Measurements from ENCODE around the gene EYS.
"Not testable (repeated sequence)": the region's sequence is repeated elsewhere in the genome, so short reads cannot be mapped to it uniquely, and the experiment has no call there.

The EYS gene

DNA sequence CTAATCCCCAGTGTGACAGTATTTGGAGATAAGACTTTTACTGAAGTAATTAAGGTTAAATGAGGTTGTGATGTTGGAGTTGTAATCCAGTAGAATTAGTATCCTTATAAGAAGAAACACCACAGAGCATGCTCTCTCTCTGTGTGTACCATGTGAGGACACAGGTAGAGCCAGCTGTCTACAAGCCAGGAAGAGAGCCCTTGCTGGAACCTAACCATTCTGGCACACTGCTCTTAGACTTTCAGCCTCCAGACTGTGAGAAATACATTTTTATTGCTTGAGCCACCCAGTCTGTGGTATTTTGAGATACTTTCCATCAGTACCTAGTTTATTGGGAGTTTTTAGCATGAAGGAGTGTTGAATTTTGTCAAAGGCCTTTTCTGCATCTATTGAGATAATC lies 1961.2 kb downstream of the EYS start:
- DNase-seq, result no peak

DNA sequence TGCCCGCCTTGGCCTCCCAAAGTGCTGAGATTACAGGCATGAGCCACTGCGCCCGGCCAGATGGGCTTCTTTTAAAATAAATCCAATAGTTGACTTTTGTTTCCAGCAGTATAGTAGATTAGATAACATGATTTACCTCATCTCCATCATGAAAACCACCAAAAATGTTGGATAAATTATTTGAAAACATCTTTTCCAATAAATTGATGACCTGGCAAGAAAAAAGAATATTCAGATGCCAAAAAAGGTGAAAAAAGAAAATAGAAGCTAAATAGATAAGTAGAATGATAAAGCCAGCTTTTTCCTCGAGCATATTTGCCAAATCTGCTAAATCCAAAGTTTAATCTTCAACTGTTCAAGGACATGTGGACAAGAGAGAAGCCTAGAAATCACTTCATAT lies 1962.2 kb downstream of the EYS start:
- no peak for DNase-seq

DNA sequence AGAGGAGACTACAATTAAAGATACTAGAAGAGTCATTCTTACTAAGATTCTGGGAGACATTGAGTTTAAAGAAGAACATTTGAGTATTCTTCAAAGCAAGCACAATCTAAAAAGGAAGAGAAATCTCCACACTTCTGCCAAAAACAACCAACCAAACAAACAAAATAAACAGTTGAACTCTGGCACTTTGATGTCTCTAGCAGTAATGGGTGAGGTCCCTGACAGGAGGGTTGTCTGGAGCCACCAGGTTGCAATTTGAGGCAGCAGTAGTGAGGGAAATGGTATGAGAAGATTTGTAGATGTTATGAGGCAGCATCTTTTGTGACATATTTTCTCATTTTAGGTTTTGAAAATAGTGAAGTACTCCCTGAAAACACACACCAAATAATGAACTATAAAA lies 1963.3 kb downstream of the EYS start:
- DNase-seq, result no peak

DNA sequence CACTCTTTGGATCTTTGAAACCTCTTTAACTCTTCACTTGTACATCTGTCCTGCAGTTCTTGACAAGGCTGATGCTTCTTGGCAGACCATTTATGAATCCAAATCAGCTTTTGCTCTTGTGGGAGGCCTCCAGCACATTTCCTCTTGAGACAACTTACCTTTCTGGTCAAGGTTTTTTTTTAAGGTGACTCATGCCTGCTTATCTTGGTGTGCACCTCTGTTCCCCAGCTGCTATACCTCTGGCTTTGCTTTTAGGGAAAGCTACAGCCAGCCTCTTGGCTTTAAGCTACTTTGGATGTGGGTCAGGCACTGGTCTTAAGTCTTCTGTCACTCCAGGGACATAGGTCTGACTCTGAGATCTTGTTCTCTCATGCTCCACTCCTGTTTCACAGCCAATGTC lies 1965.0 kb downstream of the EYS start:
- DNase-seq, result no peak

DNA sequence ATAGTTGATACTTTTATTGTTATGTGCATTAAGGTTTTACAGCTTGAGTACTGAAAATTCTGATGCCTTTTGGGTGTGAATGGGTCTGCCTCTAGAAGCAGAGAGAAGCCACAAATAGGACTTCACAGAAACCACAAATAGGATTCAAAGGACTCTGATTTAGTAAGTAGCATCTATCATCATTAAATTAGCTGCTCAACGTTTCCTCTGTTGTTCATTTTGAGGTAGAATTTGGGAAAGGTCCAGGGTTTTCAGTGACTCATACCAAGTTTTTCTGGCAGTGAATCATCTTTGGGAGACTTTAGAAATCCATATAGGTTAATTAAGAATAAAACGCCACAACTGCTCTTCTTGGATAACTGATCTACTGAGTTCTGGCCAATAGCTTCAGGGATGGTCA lies 1966.3 kb downstream of the EYS start:
- no peak for DNase-seq

DNA sequence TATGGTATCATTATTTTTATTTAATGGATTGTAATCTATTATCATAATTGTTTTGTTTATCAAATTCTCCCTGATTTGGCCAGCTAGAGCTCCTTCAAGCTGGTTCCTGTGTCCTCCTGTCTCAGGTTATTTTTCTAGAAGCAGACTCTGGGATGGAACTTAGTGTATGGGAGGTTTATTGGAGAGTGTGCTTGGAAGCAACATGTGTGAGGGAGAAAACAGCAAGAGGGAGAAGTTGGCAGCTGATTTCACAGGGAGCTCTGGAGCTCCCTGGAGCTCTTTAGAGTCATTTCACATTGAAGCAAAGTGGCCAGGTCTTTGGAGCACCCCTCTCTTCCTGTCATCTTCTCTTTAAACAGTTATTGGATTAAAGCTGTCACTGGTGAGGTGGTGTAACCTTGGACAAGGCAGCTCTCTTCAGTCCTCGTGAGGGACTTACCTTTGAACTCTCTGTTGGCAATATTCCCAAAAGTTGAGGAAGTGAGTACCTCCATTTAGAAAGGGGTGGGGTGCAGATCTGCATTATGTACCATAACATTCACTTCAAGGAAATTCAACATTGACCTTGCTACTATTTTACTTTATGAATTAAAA lies 1967.8 kb downstream of the EYS start:
- no peak for DNase-seq

DNA sequence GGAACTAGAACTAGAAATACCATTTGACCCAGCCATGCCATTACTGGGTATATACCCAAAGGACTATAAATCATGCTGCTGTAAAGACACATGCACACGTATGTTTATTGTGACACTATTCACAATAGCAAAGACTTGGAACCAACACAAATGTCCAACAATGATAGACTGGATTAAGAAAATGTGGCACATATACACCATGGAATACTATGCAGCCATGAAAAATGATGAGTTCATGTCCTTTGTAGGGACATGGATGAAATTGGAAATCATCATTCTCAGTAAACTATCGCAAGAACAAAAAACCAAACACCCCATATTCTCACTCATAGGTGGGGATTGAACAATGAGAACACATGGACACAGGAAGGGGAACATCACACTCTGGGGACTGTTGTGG lies 1968.8 kb downstream of the EYS start:
- not testable (repeated sequence) for DNase-seq

DNA sequence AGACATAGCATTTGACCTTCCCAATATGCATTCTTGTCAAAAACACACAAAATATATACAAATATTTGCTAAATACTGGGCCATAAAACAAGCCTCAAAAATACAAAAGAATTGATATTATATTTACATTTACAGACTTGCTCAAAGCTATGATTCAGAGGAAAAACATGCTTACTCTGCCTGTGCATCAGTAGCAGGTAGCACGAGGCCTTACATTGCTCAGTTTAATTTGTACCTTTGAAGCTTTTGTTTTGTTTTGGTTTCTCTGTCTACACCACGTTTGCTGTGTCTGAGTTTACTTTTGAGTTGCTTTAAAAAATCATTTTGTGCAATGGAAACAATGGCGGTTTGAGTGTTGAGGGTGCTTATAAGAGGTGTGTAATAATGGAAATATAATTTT lies 1972.1 kb downstream of the EYS start:
- DNase-seq, result no peak

DNA sequence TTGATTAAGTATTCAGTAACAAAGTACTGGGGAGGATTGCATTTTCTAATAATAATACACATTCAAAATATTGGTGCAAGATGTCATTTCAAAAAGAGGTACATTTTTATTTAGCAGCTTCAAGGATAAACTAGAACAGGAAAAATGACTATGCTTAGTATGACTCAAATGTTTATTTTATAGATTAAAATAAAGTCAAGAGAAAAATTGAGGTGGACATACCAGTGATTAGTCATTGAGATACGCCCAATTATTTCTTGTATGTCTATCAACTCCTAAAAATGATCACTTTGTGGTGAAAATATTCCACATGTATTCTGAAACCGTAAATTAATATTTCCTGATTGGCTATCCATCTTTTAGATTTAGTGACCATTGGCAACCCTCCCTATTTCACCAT lies 1974.7 kb downstream of the EYS start:
- DNase-seq, result no peak

DNA sequence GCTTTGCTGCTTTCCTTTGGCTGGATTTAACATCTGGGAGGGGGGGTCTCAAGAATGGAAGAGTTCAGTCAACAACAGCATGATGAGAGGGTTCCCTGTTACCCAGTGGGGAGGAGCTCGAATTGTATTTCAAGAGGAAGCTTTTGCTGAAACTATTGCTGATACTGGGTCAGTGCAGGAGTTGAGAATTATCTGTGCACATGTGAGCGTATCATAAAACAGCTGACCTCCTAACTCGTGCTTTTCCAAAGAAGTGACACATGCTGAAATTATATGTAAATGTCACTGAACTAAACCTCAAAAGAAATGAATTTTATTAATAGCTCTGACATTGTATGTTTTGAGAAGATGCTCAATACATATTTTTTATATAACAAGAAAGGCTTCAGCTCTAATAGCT lies 1975.1 kb downstream of the EYS start:
- DNase-seq, result no peak

DNA sequence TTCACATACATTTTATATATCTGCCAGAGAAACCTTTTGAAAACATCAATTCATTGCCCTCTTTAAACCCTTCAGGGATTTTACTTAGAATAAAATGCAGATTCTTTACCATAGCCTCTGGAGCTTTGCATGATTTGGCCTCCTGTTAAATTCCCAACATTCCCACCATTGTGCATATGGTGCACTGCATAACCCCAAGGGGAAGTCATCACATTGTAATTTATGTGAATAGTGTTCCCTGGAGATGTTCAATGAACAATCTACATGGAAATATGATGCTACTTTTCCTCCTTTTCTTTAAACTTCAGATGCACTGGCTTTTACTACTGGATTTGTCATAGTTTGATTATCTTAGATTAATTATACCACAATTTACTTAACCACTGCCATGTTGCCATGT lies 1976.7 kb downstream of the EYS start:
- DNase-seq, result no peak

DNA sequence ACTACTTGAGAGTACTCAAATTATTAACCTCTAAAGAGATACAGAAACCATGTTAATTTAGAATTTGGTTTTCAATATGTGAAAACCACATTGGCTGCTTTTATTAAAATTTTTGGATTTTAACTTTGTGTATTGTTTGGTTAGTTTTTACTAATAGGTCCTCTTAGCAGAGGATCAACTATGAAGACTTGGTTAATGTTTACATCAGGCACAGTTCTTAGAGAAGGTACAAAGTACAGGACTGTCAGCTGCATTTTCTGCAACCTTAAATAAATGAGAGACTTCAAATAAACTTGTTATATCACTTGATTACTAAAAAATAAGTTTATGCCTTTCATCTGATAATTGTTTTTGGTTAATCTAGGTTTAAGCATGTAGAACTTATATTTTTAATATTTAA lies 1982.3 kb downstream of the EYS start:
- no peak for DNase-seq

DNA sequence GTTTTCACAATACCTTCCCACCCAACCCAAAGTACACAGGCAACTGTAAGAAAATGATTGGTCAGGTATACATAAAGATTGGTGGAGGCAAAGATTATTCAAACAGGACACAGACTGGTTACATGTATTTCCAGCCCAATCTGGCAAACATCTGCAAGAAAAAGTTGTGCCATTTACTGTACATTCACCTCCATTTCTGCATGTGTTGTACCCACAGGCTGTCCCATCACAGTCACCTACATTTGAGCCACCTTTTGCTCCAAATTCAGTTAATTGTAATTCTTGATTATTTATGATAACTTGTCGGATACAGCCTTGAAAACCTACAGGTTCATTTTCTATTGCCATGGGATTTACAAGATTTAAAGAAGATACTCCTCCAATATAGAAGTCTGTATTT lies 1985.8 kb downstream of the EYS start:
- no peak for DNase-seq

DNA sequence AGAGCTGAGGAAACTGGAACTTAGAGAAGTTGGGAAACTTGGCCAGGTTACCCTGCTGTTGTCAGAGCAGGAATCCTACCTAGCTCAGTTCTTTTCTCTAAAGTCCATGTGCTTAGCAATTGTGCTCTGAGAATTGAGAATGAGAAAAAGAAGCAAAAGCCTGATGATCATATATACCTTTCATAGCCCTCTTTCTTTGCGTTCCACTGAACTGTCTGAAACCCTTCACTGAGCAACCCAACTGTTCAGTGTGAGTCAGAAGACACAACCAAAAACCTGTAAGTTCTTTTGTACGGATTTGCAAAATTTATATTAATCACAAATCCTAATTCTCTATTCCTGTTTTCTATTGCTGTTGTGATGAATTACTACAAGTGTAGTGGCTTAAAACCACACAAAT lies 1990.9 kb downstream of the EYS start:
- DNase-seq, result no peak

DNA sequence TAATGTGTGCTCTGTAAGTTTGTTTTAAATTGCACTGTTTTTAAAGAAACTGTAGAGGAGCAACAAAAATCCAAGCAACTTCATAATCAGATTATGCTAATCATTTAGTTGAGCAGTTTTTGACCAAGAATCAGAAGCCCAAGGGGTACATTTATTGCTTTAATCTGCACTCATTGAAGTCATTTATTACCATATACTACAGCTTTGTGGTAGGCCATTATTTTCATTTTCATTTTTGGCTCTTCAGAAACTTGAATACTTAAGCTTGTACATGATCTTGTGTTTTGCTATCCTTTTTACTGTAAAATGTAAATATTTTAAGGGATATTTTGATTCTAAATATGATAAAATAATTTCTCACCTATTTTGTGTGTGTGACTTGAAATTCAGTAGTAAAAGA lies 1992.9 kb downstream of the EYS start:
- DNase-seq, result no peak

DNA sequence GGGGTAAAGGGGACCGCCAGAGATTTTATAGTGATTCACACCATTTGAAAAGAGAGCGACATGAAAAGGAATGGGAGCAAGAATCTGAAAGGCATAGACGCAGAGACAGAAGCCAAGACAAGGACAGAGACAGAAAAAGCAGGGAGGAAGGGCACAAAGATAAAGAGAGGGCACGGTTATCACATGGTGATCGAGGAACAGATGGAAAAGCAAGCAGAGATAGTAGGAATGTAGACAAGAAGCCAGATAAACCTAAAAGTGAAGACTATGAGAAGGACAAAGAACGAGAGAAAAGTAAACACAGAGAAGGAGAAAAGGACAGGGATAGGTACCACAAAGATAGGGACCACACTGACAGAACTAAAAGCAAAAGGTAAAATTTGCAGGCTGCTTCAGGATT lies 1993.7 kb downstream of the EYS start:
- no peak for DNase-seq

DNA sequence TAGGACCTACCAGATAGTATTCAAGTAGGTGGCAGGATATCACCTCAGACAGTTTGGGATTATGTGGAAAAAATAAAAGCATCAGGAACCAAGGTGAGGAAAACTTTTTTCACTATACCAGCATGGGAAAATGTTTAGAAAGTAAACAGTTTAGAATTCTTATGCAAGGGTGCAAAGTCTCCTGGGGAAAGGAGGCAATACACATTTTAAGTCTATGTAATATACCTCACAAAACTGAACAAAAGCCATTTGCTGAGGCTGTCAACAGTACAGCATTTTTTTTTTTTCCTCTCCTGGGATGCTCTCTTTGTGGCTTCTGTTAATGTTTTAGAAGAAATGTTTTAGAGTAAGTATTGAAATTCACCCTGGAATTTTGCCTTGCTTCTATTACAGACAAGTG lies 1997.9 kb downstream of the EYS start:
- DNase-seq, result no peak

DNA sequence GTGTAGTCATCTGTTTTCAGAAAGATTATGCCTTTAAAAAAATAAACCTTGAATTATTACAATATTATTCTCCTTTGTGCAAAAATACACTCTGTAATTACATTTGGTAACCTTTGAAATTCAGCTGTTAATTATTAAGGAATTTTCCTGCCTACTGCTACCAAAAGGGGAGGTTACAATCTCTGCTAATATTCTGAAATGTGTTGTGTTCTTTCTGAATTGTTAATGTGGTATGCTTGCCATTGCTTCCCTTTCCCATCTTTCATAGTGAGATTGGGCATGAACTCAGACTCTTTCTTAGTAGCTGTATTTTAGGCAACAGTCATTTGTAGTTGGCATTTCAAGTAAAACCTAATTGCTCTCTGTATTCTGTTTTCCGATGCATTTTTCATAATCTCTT lies 1998.4 kb downstream of the EYS start:
- DNase-seq, result no peak

DNA sequence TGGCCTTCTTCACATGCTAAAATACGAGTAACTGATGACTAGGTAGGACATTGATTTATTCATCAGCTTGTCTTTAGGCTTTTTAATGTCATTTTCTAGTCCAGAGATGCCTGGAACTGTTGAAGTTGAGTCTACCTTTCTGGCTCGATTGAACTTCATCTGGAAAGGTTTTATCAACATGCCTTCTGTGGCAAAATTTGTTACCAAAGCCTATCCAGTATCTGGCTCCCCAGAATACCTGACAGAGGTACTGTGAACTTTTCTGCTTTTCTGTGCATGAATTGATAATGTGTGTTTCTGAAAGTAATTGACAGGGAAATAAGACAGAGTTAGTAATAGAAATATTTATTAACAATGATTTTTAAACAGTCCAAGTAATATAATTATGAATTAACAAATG lies 2000.4 kb downstream of the EYS start:
- DNase-seq, result no peak

DNA sequence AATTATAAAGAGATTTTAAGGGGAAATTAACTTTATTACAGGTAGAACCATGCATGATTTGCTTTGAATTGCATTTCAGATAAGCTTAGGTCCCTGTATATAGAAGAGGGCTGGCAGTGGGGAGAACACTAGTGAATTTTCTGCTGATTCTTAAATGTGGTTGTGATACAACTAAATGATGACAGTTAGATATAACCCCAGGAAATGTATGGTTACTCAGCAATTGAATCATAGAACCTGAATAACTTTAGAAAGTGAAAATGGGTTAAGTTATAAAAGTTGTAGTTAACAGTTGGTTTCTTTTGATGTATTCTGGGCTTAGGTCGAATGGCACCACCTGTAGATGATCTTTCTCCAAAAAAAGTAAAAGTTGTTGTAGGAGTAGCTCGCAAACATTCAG lies 2001.3 kb downstream of the EYS start:
- no peak for DNase-seq

DNA sequence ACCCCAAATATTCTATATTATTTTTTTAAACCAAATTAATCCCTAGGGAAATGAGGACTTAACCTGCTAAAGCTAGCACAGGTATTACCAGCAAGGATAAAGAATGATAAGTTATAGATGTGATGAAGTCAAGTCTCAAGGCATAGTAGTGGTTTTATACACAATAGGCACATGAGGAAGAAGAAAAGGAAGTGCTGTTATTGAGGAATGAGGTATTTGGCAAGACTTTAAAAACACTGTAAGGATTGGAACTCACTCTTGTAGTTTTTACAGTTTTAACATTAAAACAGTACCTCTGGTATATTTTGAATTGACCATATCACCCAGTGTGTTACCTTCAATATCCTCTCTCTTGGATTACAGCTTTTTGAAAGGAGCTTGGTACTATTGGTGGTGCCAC lies 2016.8 kb downstream of the EYS start:
- no peak for DNase-seq

DNA sequence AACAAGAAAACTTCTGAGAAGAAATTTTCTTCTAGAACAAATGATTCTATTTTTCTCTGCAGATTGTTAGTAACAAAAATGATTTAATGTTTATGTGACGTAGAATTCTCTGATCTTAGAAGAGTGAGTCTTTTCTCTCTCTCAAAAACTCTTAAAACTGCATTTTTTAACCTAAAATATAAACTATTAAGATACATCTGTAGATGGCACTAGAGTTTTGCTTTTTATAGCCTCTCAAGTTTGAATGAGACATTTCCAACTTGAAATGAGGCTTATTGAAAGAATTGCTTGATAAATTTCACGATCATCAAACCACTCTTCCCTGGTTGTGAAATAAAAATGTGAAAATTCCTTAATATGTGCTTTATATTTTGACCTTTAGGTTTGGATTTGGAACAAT lies 2017.6 kb downstream of the EYS start:
- DNase-seq, result no peak

DNA sequence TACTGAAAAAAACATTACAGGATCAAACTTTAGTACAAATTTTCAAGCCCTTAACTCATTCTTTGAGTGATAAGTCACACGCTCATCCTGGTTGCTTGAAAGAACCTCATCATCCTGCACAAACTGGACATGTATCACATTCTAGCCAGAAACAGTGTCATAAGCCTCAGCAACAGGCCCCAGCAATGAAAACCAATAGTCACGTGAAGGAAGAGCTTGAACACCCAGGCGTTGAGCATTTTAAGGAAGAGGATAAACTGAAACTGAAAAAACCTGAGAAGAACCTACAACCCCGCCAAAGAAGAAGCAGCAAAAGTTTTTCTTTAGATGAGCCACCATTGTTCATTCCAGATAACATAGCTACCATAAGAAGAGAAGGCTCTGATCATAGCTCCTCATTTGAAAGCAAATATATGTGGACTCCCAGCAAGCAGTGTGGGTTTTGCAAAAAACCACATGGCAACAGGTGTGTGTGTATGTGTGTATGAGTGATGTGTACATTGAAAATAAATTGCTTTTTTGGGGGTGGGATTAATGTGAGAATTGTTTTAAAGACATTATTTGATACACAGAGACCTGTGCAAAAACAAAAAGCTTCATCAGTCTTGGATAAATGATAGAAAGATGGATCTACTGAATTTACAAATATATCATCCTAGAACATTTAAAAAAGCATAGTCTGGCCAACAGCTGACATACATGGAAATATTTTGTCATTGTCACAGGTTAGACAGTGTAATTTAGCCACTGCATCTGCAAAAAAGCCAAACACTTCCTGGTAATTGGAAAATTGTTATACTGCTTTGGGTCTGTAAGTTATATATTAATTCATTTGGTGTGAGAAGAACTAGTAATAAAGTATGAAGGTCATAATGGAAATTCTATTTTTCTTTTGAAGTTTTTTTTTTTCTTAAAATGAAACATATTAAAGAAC lies 2021.3 kb downstream of the EYS start:
- DNase-seq, result no peak

DNA sequence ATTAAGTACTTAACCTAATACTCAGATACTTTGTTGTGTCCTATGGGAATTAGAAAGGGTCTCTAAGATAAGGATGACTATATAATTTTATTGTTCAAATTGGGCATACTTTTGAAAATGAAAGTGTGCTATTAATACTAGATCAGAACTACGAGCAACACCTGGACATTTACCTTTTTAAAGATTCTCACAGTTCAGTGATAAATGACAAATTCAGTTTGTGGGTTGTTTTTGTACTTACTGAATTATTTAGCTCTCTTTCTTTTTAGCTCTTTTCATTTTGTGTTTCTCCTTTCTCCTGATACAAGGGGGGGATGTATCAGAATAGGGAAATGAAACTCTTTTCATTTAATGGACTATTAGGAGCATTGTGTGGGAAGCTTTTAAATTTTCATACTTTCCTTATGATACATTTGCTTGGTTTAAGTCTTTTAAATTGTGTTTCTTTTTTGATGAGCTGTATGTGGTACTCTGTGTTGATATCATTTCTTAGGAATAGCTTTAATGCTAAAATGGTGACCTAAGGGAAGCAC lies 2023.9 kb downstream of the EYS start:
- no peak for DNase-seq

DNA sequence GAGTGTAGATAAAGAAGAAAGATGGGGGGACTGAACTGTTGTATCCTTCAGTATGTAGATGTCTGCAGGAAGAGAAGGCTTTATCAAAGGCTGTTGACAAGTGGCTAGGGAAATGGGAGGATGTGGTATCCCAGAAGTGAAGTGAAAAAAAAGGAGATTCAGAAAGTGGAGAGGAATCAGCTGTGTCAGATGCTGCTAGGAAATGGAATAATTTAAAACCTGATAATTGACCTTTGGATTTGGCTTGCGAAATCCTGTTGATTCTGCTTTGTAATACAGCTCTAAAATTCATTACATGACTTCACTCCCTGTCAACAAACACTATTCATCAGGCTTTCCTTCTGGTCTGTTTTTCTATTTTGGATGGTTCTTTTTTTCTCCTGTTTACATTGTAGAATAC lies 2029.7 kb downstream of the EYS start:
- DNase-seq, result no peak
